Neural progenitor cell (in vitro differentiated cells): Measurements from ENCODE around the gene ZNF343.

Experiments
- EZH2phosphoT487 ChIP-seq: fragments of 200-600 bp; sonication (generic); IDR thresholded peaks from 2 replicates; pipeline ENCODE4 v1.6.1; 2017; ENCODE audit warnings: antibody characterized with exemption
- TF ChIP-seq, protein P1 (sequence below): fragments of 200-600 bp; sonication (generic); IDR thresholded peaks from 2 replicates; pipeline ENCODE4 v1.5.1; 2017; ENCODE audit warnings: antibody characterized with exemption, mild to moderate bottlenecking

GRCh38 chr20:2519115-2519809 lies 10.5 kb upstream of the ZNF343 start:
- no peak for TF ChIP-seq EZH2phosphoT487
- TF ChIP-seq, protein P1, sequence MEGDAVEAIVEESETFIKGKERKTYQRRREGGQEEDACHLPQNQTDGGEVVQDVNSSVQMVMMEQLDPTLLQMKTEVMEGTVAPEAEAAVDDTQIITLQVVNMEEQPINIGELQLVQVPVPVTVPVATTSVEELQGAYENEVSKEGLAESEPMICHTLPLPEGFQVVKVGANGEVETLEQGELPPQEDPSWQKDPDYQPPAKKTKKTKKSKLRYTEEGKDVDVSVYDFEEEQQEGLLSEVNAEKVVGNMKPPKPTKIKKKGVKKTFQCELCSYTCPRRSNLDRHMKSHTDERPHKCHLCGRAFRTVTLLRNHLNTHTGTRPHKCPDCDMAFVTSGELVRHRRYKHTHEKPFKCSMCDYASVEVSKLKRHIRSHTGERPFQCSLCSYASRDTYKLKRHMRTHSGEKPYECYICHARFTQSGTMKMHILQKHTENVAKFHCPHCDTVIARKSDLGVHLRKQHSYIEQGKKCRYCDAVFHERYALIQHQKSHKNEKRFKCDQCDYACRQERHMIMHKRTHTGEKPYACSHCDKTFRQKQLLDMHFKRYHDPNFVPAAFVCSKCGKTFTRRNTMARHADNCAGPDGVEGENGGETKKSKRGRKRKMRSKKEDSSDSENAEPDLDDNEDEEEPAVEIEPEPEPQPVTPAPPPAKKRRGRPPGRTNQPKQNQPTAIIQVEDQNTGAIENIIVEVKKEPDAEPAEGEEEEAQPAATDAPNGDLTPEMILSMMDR = no peak
